GOT3 (cell line): ENCODE data around the gene MSH5.

Experiments
- DNase-seq: peaks from one replicate; lab custom pipeline; 2025; ENCODE audit warnings: mixed read lengths; lab: John Stamatoyannopoulos, UW

Gene MSH5

GRCh38 chr6:31713465-31713864 is 26.3 kb upstream of the MSH5 start:
- DNase-seq: no peak

GRCh38 chr6:31713991-31714684 is 25.7 kb upstream of the MSH5 start:
- no peak for DNase-seq

GRCh38 chr6:31715022-31715958 is 24.5 kb upstream of the MSH5 start, which contains the start of gene LY6G6D:
Gene LY6G6D, plus strand, starts transcription at chr6:31715348. Its CDS starts 8 bp downstream, at chr6:31715356.
- DNase-seq: no peak

- DNase-seq: no peak
Observed at GRCh38 chr6:31717499-31718222, 22.1 kb upstream of the MSH5 start.

GRCh38 chr6:31718265-31718664 is 21.5 kb upstream of the MSH5 start:
- no peak for DNase-seq

GRCh38 chr6:31719001-31719400 is 20.8 kb upstream of the MSH5 start:
- no peak for DNase-seq

GRCh38 chr6:31720196-31720770 is 19.5 kb upstream of the MSH5 start:
- no peak for DNase-seq

GRCh38 chr6:31721351-31722020 is 18.3 kb upstream of the MSH5 start, which contains the start of gene LY6G6C:
Gene LY6G6C, minus strand, starts transcription at chr6:31721746. Its CDS starts 67 bp downstream, at chr6:31721679.
- DNase-seq: no peak

GRCh38 chr6:31722173-31722572 is 17.6 kb upstream of the MSH5 start:
- DNase-seq: no peak

GRCh38 chr6:31723245-31723979 is 16.4 kb upstream of the MSH5 start, which contains the start of gene MPIG6B:
Gene MPIG6B, plus strand, starts transcription at chr6:31723373. Its CDS starts 11 bp downstream, at chr6:31723384.
- DNase-seq: no peak

GRCh38 chr6:31723980-31724691 is 15.7 kb upstream of the MSH5 start:
- no peak for DNase-seq

GRCh38 chr6:31725502-31726350 is 14.1 kb upstream of the MSH5 start:
- no peak for DNase-seq

GRCh38 chr6:31727034-31727716 is 12.6 kb upstream of the MSH5 start:
- no peak for DNase-seq

GRCh38 chr6:31727717-31728671 is 11.8 kb upstream of the MSH5 start:
- DNase-seq: no peak

- DNase-seq: no peak
Observed at GRCh38 chr6:31728767-31729514, 10.9 kb upstream of the MSH5 start, which contains the start of gene DDAH2. Gene DDAH2, minus strand, starts transcription at chr6:31729299. Its CDS starts 138 bp downstream, at chr6:31729161.

GRCh38 chr6:31729515-31729978 is 10.3 kb upstream of the MSH5 start:
- DNase-seq: peak; percentile 72
